ENCODE data around the gene KDM6B. TPM values are rescaled to one million over a fixed set of nuclear protein-coding genes. Genes with fewer than 3 reads are reported as not detected.
A peak's percentile ranks its signal among the peaks of the same experiment; 100 is the strongest.

KDM6B gene
- total RNA-seq, 1 donor from 2014 or later = 16.4 TPM

- no peak for DNase-seq
These were observed 9.7 kb upstream of the KDM6B start for GRCh38 chr17:7824021-7824924.

DNA sequence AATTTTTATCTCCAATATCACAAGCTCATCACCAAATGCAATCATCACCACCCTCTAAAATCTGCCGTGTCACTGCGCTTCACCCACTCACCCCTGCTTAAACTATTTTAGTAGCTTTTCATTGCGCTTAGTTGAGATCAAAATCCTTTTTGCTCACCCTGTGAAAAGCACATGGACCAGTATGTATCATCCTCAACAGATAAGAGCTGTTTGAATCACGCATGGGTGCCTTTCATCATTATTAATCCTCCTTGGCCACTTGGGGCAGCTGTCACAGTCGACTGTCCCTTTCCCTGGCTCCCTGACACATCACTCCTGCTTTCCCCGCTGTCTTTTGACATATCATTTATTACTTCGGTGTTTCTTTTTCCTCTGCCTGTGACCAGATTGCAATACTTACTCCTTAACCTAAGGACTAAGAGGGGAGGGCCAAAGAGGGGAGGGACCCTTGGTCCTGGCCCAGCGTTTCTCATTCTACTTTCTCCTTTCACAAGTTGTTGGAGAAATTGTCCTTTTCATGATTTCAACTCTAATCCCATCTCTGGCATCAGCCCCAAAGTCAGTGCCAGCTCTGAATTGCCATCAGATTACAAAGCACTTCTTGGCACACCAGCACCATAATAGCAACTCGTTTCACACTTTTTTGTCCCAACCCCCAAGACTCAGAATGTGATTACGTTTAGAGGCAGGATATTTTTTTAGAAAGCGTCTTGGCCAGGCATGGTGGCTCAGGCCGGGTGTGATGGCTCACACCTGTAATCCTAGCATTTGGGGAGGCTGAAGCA, 8.6 kb upstream of the KDM6B start:
- no peak for DNase-seq

GRCh38 chr17:7830616-7831015, 3.4 kb upstream of the KDM6B start:
- no peak for DNase-seq

- no peak for DNase-seq
These were observed 2.8 kb upstream of the KDM6B start for GRCh38 chr17:7831233-7831632.

GRCh38 chr17:7832431-7832830, 1.6 kb upstream of the KDM6B start:
- DNase-seq = no peak

DNA sequence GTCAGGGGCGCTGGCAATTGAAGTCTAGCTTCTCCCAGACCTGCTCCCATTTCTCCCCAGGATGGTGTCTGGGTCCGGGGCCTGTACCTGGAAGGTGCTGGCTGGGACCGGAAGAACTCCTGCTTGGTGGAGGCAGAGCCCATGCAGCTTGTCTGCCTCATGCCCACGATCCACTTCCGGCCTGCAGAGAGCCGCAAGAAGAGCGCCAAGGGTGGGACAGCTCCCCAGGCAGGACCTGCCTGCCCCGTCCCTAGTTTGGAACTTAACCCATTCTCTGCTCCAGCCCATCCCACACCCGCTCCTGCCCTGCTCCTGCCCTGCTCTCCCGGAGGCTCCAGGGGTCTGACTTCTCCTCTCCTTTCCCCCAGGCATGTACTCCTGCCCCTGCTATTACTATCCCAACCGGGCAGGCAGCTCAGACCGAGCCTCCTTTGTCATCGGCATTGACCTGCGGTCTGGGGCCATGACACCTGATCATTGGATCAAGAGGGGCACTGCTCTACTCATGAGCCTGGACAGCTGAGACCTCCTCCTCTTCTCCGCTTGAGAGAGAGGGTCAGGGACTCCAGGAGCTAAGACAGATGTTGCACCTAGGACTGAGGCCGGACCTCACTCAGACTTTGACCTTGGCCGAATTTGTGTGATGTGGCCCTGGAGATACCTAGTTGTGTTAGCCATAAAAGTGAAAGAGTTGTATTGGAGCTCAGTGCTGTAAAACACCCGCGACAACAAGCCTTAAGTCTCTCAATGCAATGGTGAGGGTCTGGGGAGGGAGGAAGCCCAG, 814 bp upstream of the KDM6B start:
- DNase-seq = no peak

DNA sequence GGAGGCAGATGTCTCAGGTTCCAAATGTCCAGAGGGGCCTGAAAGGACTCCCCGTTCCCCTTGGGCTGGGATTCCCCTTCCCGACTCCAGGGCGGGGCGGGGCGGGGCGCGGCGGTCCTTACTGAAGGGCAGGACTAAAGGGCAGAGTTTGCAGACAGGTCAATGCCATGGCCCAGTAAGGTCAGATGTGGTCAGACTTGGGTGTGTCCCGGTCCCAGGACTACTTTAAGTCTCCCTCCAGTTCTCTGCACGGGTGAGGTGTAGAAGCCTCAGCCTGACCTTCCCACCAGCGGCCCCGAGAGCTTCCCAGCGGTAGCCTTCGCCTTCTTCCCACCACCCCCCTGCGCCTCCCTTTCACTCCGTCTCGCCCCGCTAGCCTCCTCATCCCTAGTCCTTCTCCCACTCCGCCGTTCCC, 532 bp downstream of the KDM6B start:
- DNase-seq = peak; percentile 66

GRCh38 chr17:7834957-7835813, 1.2 kb downstream of the KDM6B start:
- peak; percentile 97 for DNase-seq

DNA sequence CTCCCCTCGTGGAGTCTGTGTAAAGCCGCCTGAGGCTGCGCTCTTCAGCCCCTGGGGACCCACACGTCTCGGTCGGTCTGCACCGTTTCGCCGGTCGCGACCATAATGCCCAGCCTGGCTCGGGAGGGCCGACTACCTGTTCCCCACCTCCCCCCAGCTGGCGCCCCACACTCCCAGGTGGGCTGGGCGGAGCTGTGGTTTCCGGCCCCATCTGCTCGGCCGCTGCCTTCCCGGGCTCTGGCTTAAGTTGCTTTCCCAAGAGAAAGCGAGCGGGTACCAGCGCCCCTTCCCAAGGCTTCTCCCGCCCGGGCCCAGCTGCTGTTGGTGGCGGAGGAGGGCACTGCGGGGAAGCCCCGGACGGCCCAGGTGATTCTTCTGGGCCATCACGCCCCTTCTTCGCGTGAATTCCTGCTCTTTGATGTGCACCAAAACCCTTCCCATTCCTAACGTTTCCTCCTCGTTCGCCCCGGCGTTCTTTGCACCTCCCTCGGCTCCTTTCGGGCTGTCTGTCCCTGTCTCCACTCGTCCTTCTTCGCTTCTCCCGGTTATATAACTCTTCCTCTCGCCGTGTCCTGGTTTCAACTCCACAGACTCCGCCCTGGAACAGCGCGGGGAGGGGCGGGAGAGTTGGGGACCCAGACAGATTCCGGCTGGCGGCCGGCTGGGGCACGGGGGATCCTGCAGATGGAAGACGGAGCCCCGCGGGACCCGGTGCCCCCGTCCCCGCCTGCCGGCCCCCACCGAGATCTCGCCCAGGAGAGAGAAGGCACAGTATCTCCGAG, 2.0 kb downstream of the KDM6B start:
- DNase-seq = peak; percentile 40

GRCh38 chr17:7836596-7837407, 2.8 kb downstream of the KDM6B start:
- peak; percentile 35 for DNase-seq

DNA sequence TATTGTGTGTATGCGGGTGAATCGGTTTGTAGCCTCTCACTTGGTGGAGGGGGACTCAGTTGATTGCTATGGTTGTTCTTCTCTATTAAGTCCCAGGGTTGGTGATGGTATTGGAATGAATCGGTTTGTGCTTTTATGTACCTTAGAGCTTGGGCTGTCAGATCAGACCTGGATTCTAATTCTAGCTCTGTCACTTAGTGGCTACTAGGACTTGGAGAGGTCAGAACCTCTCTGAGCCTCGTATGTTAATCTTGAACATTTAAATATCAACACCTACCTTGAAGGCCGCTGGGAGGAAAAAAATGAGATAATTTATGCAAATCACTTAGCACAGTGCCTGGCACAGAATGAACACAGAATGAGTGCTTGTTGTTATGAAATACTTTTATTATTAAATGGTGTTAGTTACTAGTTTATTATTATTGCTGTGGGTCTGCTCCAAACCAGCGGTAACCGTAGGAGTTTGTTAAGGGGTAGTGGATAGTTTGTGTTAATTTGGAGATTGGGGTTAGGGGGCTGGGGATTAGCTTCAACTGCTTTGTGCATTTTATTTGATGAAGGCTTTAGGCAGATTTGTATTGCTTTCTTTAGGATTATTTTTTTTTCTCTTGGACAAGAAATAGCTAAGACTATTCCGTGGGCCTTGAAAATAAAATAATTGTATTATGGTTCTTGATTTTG, 3.5 kb downstream of the KDM6B start:
- no peak for DNase-seq

DNA sequence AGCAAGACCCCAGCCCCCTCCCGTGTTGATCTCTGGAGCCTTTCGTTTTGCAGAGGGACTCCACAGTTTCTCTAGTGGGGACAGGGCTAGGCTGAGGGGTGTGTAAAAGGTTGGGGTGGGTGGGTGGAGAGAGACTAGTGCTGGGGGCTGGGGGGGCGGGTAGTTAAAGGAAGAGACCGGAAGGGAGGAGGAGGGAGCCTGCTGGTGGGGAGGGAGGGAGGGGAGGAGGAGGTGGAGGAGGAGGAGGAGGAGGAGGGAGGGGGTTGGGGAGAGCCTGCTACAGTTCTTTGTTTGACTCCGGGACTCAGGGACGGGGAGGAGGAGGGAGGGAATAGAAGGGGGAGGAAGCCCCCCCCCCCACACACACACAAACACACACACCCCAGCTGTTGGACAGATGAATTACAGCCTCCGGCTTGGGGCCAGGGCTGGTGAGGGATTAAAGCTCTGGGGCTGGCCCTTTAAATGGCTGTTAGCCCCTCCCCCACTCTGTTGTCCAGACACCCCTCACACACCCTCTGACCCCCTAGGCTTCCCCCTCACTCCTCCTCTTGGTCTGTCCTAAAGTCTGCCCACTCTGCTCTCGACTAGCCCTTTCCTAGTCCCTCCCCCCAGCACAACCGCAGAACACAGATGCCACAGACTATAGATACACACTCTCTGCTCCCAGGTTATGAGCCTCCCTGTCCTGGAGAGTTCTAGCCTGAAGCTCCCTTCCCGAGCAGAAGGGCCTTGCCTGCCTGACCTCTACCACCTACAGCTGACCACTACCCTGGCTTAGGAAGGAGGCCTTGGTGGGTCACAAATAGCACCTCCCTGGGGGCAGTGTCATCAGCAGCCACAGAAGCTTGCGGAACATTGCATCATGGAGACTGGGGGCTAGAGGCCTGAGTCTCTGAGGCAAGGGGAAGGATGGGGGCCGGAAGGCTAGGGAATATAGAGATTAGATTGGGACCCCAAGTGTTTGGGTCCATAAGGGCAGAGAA, 4.4 kb downstream of the KDM6B start:
- DNase-seq = no peak

DNA sequence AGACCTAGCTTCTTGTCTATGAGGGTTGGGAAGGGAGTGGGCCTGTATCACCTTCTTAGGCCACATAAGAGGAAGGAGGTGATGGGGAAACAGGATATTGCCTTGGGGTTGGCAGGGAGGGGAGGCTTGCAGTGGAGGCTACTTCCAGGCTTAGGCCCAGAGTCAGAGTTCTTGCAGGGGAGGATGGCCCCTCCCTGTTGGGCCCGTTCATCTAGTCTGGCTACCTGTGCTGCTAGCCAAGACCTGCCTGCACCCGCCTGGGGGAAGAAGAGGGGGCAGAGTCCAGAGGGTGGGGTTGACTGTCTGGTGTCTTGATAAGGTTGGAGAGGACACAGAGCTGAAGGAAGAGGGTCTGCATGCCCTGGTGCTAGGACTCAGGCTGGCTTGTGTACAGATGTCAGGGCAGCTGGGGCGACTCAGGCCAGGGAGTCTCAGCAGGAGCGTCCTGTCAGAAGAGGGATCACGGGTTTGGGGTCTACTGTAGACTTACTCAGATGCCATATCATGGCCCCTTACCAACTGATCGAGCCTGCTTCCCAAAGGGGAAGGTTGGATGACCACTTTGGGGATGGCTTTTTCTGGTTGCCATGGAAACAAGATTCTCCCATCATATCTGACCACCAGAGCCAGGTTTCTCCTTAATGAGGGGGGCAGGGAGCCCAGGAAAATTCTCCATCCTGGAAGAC, 5.3 kb downstream of the KDM6B start:
- no peak for DNase-seq

- no peak for DNase-seq
These were observed 5.9 kb downstream of the KDM6B start for GRCh38 chr17:7839876-7840261.

GRCh38 chr17:7840441-7840840, 6.4 kb downstream of the KDM6B start:
- DNase-seq = no peak

GRCh38 chr17:7840875-7841274, 6.9 kb downstream of the KDM6B start:
- DNase-seq = no peak

DNA sequence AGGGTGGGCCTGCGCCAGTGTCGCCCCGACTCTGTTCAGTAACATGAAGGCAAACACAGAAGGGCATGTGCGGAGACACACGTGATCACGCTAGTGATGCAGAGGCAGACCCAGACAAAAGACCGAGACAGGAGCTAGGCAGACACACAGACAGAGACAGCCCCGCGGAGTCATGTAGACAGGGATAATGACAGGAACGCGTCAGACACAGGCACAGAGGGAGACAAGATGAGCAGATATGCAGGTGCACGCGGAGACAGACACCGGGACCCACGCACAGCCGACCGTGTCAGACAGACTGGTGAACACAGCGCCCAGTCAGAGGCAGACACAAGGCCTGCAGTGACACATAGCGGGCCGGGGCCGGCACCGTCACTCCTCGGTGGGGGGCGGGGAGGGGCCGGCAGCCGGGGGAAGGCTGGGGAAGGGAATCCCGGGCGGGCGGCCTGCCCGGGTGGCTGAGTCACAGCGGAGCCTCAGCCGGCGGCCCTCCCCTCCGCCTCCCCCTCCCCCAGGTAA, 7.4 kb downstream of the KDM6B start:
- peak; percentile 89 for DNase-seq
